MM.1S (cell line): ENCODE data around the gene CACNG5.

Experiments used
- DNase-seq: peaks from one replicate; pipeline ENCODE4 v3.0.0-alpha.2; 2015
- H2AFZ ChIP-seq: fragments of 300-600 bp; sonication (generic); 2 replicates; pipeline ENCODE4 v1.6.0; 2016; ENCODE audit warnings: antibody characterized with exemption, low read length
- H3F3A ChIP-seq: fragments of 300-600 bp; sonication (generic); 2 replicates; pipeline ENCODE4 v1.6.1; 2016; ENCODE audit warnings: mild to moderate bottlenecking, antibody characterized with exemption, low read length, moderate library complexity, mixed read lengths; ENCODE audit not compliant: insufficient read depth
- H3K27ac ChIP-seq: fragments of 300-600 bp; sonication (generic); 2 replicates; pipeline ENCODE4 v1.5.1; 2016; ENCODE audit warnings: mild to moderate bottlenecking, low read length
- H3K27me3 ChIP-seq: fragments of 300-600 bp; sonication (generic); replicated peaks from 2 replicates; pipeline ENCODE4 v1.6.0; 2016; ENCODE audit warnings: low read length; ENCODE audit not compliant: insufficient read depth
- H3K36me3 ChIP-seq: fragments of 300-600 bp; sonication (generic); replicated peaks from 2 replicates; pipeline ENCODE4 v1.6.1; 2016; ENCODE audit warnings: mild to moderate bottlenecking, low read length, mixed read lengths; ENCODE audit not compliant: insufficient read depth
- H3K4me1 ChIP-seq: fragments of 300-600 bp; sonication (generic); 2 replicates; pipeline ENCODE4 v1.6.1; 2016; ENCODE audit warnings: low read length, mixed read lengths
- H3K4me2 ChIP-seq: fragments of 300-600 bp; sonication (generic); 2 replicates; pipeline ENCODE4 v1.6.0; 2016; ENCODE audit warnings: low read depth, low read length
- H3K4me3 ChIP-seq: fragments of 300-600 bp; sonication (generic); 2 replicates; pipeline ENCODE4 v1.5.1; 2016; ENCODE audit warnings: low read length, mixed read lengths
- H3K79me2 ChIP-seq: fragments of 300-600 bp; sonication (generic); 2 replicates; pipeline ENCODE4 v1.6.1; 2016; ENCODE audit warnings: mixed run types, low read length, mixed read lengths
- H3K9ac ChIP-seq: fragments of 300-600 bp; sonication (generic); 2 replicates; pipeline ENCODE4 v1.6.1; 2016; ENCODE audit warnings: low read length, mixed read lengths
- H3K9me2 ChIP-seq: fragments of 300-600 bp; sonication (generic); replicated peaks from 2 replicates; pipeline ENCODE4 v1.6.1; 2016; ENCODE audit warnings: mild to moderate bottlenecking, low read length, mixed read lengths; ENCODE audit not compliant: insufficient read depth
- H3K9me3 ChIP-seq: fragments of 300-600 bp; sonication (generic); replicated peaks from 2 replicates; pipeline ENCODE4 v1.6.1; 2016; ENCODE audit warnings: mild to moderate bottlenecking, low read length, mixed read lengths; ENCODE audit not compliant: insufficient read depth
- H4K20me1 ChIP-seq: fragments of 300-600 bp; sonication (generic); 2 replicates; pipeline ENCODE4 v1.6.1; 2016; ENCODE audit warnings: mild to moderate bottlenecking, low read length, moderate library complexity, mixed read lengths; ENCODE audit not compliant: insufficient read depth
- CTCF ChIP-seq: fragments of 300-600 bp; sonication (generic); IDR thresholded peaks from 2 replicates; pipeline ENCODE4 v1.5.1; 2016; ENCODE audit warnings: antibody characterized with exemption, low read length, mixed read lengths
- EZH2 ChIP-seq: fragments of 300-600 bp; sonication (generic); optimal IDR thresholded peaks from 2 replicates; pipeline ENCODE3; 2017; ENCODE audit warnings: low read depth, mild to moderate bottlenecking, antibody characterized with exemption, low read length, mixed read lengths
- EZH2phosphoT487 ChIP-seq: fragments of 300-600 bp; sonication (generic); IDR thresholded peaks from 2 replicates; pipeline ENCODE4 v1.6.1; 2018; ENCODE audit warnings: antibody characterized with exemption, low read length

Gene CACNG5

DNA sequence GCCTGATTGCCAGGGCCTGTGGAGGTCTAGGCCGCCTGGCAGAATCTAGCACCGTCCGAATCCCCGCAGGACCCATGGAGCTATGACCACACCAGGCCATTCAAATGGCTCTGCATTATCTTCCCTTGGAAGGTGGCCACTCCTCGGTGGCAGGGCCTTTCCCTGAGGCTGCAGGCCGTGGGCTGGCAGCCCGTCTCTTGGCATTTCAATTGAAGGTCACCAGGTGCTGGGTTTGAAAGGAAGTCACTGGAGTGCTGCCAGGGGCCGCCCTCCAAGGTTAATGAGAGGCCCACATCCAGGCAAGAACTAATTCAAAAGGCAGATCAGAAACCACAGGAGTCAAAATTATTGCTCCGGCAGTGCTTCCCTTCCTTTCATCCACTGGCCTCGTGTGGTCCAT lies 27.7 kb upstream of the CACNG5 start:
- DNase-seq = no peak
- Histone ChIP-seq H3K9me3 (no peaks in the 10 kb centered on the region), H3F3A (no peaks in the 10 kb centered on the region), H3K4me2 (no peak overlapping the region), H3K4me1 (no peaks in the 10 kb centered on the region), H3K27me3 (no peaks in the 10 kb centered on the region), H3K79me2 (no peaks in the 10 kb centered on the region), H4K20me1 (no peaks in the 10 kb centered on the region), H3K36me3 (no peaks in the 10 kb centered on the region), H3K27ac (no peak overlapping the region), H3K4me3 (no peak overlapping the region), H3K9ac (no peak overlapping the region), H2AFZ (no peak overlapping the region), H3K9me2 (no peaks in the 10 kb centered on the region)
- TF ChIP-seq CTCF = no peak
- no peak for TF ChIP-seq EZH2phosphoT487
- no peak for TF ChIP-seq EZH2

DNA sequence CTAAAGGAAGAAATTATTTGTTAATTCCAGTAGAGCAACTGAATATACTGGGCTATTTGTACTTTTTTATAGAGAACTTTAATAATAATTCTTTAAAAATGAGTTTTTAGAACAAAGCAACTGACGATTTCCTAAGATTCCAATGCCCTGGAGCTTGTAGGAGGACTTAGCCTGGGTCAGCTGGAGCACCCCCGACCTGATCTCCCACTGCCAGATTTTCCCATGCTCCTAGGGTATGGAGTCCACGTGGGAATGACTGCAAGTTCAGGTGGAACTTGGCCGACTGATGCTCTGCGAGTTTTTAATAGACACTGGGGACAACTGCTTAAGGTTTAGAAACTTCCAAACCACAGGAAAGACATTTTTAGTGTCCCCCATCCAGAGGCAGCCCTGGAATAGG lies 25.5 kb upstream of the CACNG5 start:
- Histone ChIP-seq H3K4me1 (no peaks in the 10 kb centered on the region), H3K9me3 (no peaks in the 10 kb centered on the region), H3K27ac (no peak overlapping the region), H3K79me2 (no peaks in the 10 kb centered on the region), H3K9me2 (no peaks in the 10 kb centered on the region), H3K9ac (no peak overlapping the region), H3K4me3 (no peak overlapping the region), H3K4me2 (no peak overlapping the region), H3K27me3 (no peaks in the 10 kb centered on the region), H2AFZ (no peak overlapping the region), H3K36me3 (no peaks in the 10 kb centered on the region), H4K20me1 (no peaks in the 10 kb centered on the region), H3F3A (no peaks in the 10 kb centered on the region)
- no peak for TF ChIP-seq EZH2phosphoT487
- no peak for TF ChIP-seq CTCF
- TF ChIP-seq EZH2 = no peak
- no peak for DNase-seq

GRCh38 chr17:66810951-66811682 lies 23.8 kb upstream of the CACNG5 start:
- Histone ChIP-seq H3K27me3 (no peaks in the 10 kb centered on the region), H3K9me2 (no peaks in the 10 kb centered on the region), H3K79me2 (no peaks in the 10 kb centered on the region), H2AFZ (no peak overlapping the region), H3K4me3 (no peak overlapping the region), H3K4me1 (no peaks in the 10 kb centered on the region), H3K9me3 (no peaks in the 10 kb centered on the region), H3K4me2 (no peak overlapping the region), H3K36me3 (no peaks in the 10 kb centered on the region), H3F3A (no peaks in the 10 kb centered on the region), H3K9ac (no peak overlapping the region), H3K27ac (no peak overlapping the region), H4K20me1 (no peaks in the 10 kb centered on the region)
- TF ChIP-seq CTCF (no peak), EZH2phosphoT487 (no peak), EZH2 (no peak)
- DNase-seq = no peak
